ENCODE results near the gene GNAS-AS1.
A peak's percentile ranks its signal among the peaks of the same experiment; 100 is the strongest.

DNA sequence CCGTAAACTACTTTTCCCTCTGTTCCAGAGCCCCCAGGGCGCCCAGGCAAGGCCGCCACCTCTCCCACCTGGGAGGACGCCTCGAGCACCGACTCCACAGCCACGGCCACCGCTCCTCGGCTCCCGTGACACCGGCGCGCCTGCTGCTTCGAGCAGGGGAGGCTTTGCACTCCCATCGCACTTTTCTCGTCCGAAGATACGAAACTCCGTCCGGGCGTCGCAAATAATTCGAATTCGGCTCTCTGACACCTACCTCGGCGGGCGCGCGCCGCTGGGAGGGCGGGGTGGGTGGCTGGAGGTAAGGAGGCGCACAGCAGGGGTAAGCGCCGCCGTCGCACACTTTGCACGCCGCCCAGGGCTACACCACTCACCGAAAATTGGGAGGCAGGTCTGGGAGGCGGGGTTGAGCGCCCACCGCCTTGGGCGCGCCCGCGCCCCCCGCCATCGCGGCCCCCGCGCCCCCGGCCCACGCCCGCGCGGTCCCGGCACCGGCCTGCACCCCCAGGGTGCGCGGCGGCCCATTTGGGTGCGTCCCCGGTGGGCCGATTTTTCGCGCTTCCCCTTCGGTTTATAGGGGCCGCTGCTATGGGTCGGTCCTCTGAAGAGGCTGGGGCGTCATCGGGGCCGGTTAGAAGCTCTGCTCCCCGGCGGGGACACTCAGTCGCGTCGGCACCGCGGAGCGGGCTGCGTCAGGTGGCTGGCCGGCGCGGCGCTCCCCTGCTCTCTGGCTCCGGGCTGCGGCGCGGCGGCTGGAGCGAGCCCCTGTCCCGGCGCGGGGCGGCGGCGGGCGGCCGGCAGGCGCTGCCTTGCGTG lies 38.0 kb upstream of the GNAS-AS1 start:
- TF ChIP-seq, protein P1, sequence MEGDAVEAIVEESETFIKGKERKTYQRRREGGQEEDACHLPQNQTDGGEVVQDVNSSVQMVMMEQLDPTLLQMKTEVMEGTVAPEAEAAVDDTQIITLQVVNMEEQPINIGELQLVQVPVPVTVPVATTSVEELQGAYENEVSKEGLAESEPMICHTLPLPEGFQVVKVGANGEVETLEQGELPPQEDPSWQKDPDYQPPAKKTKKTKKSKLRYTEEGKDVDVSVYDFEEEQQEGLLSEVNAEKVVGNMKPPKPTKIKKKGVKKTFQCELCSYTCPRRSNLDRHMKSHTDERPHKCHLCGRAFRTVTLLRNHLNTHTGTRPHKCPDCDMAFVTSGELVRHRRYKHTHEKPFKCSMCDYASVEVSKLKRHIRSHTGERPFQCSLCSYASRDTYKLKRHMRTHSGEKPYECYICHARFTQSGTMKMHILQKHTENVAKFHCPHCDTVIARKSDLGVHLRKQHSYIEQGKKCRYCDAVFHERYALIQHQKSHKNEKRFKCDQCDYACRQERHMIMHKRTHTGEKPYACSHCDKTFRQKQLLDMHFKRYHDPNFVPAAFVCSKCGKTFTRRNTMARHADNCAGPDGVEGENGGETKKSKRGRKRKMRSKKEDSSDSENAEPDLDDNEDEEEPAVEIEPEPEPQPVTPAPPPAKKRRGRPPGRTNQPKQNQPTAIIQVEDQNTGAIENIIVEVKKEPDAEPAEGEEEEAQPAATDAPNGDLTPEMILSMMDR (IDR thresholded peaks at IDR 0.05 in 2 of 3, conservative IDR thresholded peaks at IDR 0.05 in 1 of 3; ENCODE audit: control insufficient read depth in 2 of 3, extremely low read depth in 1 of 3, insufficient read depth in 1 of 3, low read depth in 3 of 3, low read length in 3 of 3): no peak
- peak; percentile 99 for TF ChIP-seq POLR2A (IDR thresholded peaks at IDR 0.05; ENCODE audit: low read depth, low read length)
